Epithelial cell of proximal tubule (primary cell): ENCODE data around the gene CCDC33. TPM values are rescaled to one million over a fixed set of nuclear protein-coding genes. Genes with fewer than 3 reads are reported as not detected.

ENCODE experiments used
- DNase-seq: peaks from one replicate; pipeline ENCODE4 v3.0.0-alpha.2; 2011; ENCODE audit warnings: low read depth
- H3K4me3 ChIP-seq: 2 replicates; pipeline ENCODE4 v1.5.1; 2011; ENCODE audit warnings: low read depth, mild to moderate bottlenecking, low read length
- total RNA-seq: library from RNA; depleted of rRNA; stranded (reverse); fragments of >200 nt; gene quantifications from 2 replicates; pipeline ENCODE4 v1.2.3, GENCODE V29; 2015
- TF ChIP-seq, protein P1 (sequence below): conservative IDR thresholded peaks from 2 replicates; pipeline ENCODE4 v1.5.1; 2012; ENCODE audit warnings: low read depth, mild to moderate bottlenecking, low read length

The CCDC33 gene
- total RNA-seq, 1 donor from 2014 or later, result 2.5 TPM

DNA sequence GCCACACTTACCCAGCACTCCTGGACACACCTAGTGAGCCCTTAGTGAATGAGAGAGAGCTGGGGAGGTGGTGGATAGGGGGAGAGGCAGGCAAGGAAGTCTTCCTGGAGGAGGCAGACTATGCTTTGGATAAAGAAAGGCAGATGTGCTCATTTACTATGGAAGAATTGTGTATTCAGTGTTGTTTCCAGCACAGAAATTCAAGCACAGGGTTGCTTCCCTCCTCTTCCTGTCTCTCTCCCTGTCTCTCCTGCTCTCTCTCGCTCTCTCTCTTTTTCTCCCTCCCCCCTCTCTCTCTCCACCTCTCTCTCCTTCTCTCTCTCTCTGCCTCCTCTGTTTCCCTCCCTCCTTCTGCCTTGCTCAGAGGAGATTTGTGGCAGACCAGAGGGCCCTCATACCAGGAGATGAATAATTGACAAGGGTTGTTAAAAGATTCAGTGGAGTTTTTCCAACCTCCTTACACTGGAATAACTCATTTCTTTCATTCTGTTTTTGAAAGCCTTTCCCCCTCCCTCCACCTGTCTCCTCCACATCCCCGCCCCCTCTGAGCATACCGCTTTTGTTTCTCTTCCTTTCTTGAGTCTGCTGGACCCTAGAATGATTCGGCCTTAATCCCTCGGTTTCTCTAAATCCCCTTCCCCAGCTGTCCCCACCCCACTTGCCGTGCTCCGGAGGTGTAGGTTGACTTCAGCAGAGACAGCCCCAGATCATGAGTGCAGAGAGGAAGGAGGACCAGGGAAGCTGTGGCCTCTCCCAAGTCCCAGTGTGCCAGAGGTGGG is 65.6 kb downstream of the CCDC33 start:
- no peak for DNase-seq
- TF ChIP-seq, protein P1, sequence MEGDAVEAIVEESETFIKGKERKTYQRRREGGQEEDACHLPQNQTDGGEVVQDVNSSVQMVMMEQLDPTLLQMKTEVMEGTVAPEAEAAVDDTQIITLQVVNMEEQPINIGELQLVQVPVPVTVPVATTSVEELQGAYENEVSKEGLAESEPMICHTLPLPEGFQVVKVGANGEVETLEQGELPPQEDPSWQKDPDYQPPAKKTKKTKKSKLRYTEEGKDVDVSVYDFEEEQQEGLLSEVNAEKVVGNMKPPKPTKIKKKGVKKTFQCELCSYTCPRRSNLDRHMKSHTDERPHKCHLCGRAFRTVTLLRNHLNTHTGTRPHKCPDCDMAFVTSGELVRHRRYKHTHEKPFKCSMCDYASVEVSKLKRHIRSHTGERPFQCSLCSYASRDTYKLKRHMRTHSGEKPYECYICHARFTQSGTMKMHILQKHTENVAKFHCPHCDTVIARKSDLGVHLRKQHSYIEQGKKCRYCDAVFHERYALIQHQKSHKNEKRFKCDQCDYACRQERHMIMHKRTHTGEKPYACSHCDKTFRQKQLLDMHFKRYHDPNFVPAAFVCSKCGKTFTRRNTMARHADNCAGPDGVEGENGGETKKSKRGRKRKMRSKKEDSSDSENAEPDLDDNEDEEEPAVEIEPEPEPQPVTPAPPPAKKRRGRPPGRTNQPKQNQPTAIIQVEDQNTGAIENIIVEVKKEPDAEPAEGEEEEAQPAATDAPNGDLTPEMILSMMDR, result no peak
- no peak overlapping the region for H3K4me3 ChIP-seq

DNA sequence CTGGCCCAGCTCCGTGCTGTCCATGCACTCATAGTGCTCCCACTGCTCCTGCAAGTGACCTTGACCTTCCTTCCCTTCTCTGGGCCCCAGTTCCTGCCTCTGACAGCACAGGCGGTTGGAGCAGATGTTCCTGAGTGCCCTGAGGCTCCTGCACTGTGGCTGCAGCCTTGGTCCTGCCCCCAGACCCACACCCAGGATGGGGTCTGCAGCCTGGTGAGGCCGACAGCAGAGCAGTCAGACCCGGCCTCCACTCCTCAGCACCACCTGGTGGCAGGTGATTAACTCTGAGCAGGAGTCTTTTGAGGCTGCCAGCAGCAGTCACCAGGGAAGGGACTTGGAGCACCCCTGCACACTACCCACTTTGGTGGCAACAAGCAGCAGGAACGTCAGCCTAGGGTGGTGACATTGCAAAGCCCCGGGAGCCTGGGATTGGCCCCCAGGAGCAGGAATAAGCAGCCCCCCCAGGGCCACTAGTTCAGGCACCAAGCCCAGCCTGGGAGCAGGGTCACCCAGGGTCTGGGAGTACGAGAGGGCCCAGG is 66.8 kb downstream of the CCDC33 start:
- TF ChIP-seq, protein P1, result peak; percentile 79
- no peak for DNase-seq
- H3K4me3 ChIP-seq, result no peak overlapping the region

DNA sequence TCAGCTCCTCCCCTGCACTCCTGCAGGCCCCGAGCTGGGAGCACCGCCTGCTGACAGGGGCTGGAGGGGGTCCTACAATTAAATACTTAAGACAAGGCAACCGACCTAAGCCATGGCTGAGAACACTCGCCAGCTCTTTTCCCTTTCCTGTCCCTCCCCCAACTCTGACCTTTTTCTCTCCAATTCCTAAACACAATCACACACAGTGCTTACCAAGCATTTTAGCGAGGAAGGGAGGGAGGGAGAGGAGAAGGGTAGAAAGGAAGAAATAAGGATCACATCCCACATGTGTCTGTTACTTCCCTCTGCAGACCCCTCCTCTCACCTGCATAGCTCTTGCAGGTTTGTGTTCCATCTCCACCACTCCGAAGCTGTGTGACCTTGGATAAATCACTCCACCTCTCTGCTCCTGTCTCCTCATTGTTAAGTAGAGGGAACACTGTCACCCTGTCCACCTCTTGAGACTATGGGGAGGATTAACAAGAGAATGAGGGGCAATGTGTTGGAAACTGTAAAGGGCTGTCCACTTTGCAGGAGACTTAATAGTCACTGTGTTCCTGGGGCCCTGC is 67.7 kb downstream of the CCDC33 start:
- no peak overlapping the region for H3K4me3 ChIP-seq
- TF ChIP-seq, protein P1, result no peak
- DNase-seq, result no peak

DNA sequence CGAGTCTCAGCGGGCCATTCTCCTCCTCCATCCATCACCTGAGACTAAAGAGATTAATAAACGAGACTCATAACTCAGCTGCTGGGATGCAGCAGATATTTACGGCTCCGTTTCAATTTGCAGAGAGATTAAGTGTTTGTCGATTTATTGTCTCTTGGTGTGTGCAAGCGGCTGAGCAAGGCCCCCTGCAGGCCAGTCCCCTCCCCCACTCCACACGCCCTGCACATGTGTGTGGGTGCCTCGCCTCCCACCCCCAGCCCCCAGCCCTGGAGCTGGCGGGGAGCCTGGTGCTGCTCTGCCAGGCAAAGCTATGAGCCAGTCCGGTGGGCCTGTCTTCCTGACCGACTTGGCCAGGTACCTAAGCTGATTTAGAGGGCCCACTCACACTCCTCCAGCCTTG is 68.3 kb downstream of the CCDC33 start:
- no peak overlapping the region for H3K4me3 ChIP-seq
- DNase-seq, result no peak
- TF ChIP-seq, protein P1, result no peak

DNA sequence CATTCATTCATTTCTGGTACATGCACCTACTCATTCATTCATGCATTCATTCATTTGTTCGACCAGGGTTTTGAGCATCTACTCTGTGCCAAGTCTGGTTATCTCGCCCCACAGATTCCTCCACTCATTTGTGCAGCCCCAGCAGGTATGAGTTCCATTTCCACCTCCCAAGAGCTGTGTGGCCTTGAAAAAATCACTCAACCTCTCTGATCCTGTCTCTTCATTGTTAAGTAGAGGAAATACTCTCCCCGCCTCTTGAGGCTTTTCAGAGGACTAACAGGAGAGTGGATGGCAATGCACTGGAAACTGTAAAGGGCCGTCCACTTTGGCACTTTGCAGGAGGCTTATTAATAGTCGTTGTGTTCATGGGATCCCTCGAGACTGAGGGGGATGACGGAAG is 69.6 kb downstream of the CCDC33 start:
- TF ChIP-seq, protein P1, result no peak
- no peak overlapping the region for H3K4me3 ChIP-seq
- DNase-seq, result no peak

DNA sequence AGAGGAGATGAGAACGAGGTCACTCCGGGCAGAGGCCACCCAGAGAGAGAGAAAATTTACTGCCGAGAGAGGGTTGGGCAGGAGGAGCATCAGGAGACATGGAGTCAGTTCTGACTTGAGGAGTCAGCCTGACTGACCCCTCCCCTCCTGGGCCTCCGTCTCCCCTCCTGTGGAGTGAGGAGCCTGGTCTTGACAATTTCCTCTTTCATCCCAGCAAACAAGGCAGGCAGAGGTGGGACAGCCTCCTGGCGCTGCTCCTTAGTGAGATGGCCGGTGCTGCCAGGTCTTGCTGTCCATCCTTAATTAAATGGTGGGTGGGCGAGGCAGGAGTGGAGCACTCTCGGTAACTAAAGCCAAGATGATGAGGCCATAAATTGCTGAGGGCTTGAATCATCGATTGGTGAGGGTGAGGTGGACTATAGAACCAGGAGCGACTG is 70.7 kb downstream of the CCDC33 start:
- DNase-seq, result no peak
- TF ChIP-seq, protein P1, result no peak

More for the DNA sequence above, 70.7 kb downstream of the CCDC33 start:
- no peak overlapping the region for H3K4me3 ChIP-seq
